ENCODE data around the gene MORN1.

DNA sequence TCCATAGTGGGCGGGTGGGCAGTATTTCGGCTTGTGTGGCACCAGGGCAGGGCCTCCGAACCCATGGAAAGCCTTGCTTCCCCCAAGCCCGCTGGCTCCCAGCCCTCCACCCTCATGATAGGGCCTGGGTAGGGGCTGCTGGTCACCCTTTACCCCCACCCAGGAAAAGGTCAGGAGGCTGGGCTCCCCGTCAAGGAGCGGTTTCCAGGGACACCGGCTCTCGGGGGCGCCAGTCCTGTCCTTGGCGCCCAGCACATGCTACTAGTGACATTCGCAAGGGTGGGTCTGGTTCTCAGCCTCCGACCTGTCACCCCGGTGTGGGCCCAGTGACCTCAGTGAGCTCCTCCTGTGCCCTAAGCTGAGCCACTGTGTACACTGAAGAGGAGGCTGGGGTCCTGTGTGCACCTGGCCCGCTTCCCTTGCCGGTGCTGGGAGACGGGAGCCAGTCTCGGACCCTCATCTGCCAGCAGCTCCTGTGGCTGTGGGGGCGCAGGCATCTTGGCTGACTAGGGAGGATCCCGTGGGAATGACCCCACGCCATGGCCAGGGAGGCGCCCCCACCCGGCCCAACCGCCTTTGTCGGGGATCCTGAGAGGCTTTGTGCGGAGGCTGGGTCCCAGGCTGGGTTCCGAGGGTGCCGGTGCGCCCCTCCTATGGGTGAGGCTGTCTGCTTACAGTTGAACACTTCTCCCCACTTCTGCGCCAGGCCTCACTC lies 108.6 kb downstream of the MORN1 start:
- TF ChIP-seq POLR2A (IDR thresholded peaks at IDR 0.05) = no peak
- no peak for TF ChIP-seq EP300 (IDR thresholded peaks at IDR 0.05)
- TF ChIP-seq, protein P1, sequence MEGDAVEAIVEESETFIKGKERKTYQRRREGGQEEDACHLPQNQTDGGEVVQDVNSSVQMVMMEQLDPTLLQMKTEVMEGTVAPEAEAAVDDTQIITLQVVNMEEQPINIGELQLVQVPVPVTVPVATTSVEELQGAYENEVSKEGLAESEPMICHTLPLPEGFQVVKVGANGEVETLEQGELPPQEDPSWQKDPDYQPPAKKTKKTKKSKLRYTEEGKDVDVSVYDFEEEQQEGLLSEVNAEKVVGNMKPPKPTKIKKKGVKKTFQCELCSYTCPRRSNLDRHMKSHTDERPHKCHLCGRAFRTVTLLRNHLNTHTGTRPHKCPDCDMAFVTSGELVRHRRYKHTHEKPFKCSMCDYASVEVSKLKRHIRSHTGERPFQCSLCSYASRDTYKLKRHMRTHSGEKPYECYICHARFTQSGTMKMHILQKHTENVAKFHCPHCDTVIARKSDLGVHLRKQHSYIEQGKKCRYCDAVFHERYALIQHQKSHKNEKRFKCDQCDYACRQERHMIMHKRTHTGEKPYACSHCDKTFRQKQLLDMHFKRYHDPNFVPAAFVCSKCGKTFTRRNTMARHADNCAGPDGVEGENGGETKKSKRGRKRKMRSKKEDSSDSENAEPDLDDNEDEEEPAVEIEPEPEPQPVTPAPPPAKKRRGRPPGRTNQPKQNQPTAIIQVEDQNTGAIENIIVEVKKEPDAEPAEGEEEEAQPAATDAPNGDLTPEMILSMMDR (IDR thresholded peaks at IDR 0.05) = no peak

All from gastroesophageal sphincter (tissue), 3 donors.